Esophagus muscularis mucosa (tissue), 4 donors: ENCODE results near the gene ALDH3A2. TPM values are rescaled to one million over a fixed set of nuclear protein-coding genes. Genes with fewer than 3 reads are reported as not detected.

ENCODE experiments used
- DNase-seq: peaks from one replicate; pipeline ENCODE4 v3.0.0-alpha.2; 2017; ENCODE audit errors: extremely low spot score
- H3K27ac ChIP-seq, 4 donors: fragments of 200-600 bp; sonication (generic); replicated peaks in 1 of 4; 1 replicate in 3 of 4; 2 replicates in 1 of 4; pipeline ENCODE4 v1.5.1; 2016 to 2019; ENCODE audit warnings: mild to moderate bottlenecking in 1 of 4
- H3K27me3 ChIP-seq, 4 donors: fragments of 200-600 bp; sonication (generic); one replicate each; pipeline versions ENCODE4 v1.5.1 to v1.6.0; 2016 to 2019
- H3K36me3 ChIP-seq, 4 donors: fragments of 200-600 bp; sonication (generic); one replicate each; pipeline ENCODE4 v1.5.1; 2016 to 2019
- H3K4me1 ChIP-seq, 4 donors: fragments of 200-600 bp; sonication (generic); one replicate each; pipeline ENCODE4 v1.5.1; 2016 to 2019
- H3K4me3 ChIP-seq, 4 donors: fragments of 200-600 bp; sonication (generic); 1 replicate in 2 of 4; 2 replicates in 2 of 4; pipeline ENCODE4 v1.5.1; 2016 to 2019; ENCODE audit warnings: mild to moderate bottlenecking in 4 of 4, moderate library complexity in 1 of 4
- H3K9me3 ChIP-seq, 4 donors: fragments of 200-600 bp; sonication (generic); 1 replicate in 3 of 4; 2 replicates in 1 of 4; pipeline ENCODE4 v1.5.1; 2016 to 2019
- EP300 ChIP-seq: sonication (generic); formaldehyde crosslinking; IDR thresholded peaks from one replicate; pipeline ENCODE4 v1.6.1; 2017; ENCODE audit warnings: antibody characterized with exemption
- POLR2A ChIP-seq: fragments of 450-650 bp; IDR thresholded peaks from one replicate; pipeline ENCODE4 v1.6.1; 2017; ENCODE audit warnings: antibody characterized with exemption, moderate library complexity, mild to moderate bottlenecking, low read depth
- POLR2AphosphoS5 ChIP-seq, 2 donors: sonication (generic); formaldehyde crosslinking; IDR thresholded peaks; one replicate each; pipeline ENCODE4 v1.6.1; 2017; ENCODE audit warnings: antibody characterized with exemption in 2 of 2
- WGBS: methylation state at CpG from one replicate; pipeline ENCODE4 v1.1.5; 2018; 5-methylcytosine and 5-hydroxymethylcytosine counted together
- intact Hi-C: fragments of 100-400 bp; cut with DNase I; formaldehyde crosslinking; loops from one replicate; pipeline ENCODE4 v1.15.1; 2023
- total RNA-seq, 4 donors: library from RNA; depleted of rRNA; stranded (reverse); fragments of >200 nt; gene quantifications; one replicate each; pipeline versions ENCODE4 v1.1.0 to v1.2.1, GENCODE V29; 2016
- TF ChIP-seq, protein P1 (sequence below), 3 experiments: fragments of 200-600 bp in 2 of 3; fragments of 450-650 bp in 1 of 3; sonication (generic) in 2 of 3; IDR thresholded peaks; one replicate each; pipeline ENCODE4 v1.5.1; 2017 to 2019; ENCODE audit warnings: antibody characterized with exemption in 3 of 3, mild to moderate bottlenecking in 2 of 3, moderate library complexity in 1 of 3

The ALDH3A2 gene
- total RNA-seq: 100 to 1,000 TPM; 104 to 182 (median 115) TPM

DNA sequence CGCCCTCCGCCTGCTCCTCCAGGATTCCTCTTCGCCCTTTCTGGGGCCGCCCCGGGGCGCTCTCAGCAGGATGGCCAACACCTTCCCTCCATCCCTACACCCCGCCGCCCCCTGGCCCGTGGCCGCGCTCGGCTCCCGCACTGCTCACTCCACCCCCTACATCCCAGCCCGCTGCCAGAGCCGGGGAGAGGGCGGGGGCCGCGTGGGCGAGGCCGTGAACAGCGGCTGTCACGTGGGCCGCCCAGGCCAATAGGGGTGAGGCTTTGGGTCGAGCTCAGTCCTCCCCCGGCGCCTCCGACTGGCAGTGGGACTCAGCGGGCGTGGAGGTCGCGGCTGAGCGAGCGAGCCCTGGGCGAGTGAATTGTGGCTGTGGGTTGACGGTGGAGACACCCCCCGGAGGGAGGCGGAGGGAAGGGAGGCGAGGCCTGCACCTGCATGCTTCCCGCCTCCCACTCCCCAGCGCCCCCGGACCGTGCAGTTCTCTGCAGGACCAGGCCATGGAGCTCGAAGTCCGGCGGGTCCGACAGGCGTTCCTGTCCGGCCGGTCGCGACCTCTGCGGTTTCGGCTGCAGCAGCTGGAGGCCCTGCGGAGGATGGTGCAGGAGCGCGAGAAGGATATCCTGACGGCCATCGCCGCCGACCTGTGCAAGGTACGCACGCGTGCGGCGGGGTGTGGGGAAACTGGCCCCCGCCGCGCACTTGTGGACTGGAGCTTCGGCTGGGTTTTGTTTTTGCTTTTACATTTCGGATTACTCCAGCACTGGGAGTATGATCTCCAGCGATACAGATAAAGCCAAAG lies at the start of gene ALDH3A2:
Gene ALDH3A2, plus strand, starts transcription at position 277 of the 799 bp plus-strand sequence. Its CDS starts 221 bp downstream, at position 498.
- peaks cover 35 to 74% (median 69%) of the 10 kb centered on the region in 4 donors for H3K4me1 ChIP-seq
- no peaks in the 10 kb centered on the region for H3K9me3 ChIP-seq
- peak within 1 kb of the TSS; percentile 96 to 98 (median 98) for H3K27ac ChIP-seq
- peak within 1 kb of the TSS; percentile 73 to 91 (median 78) for H3K4me3 ChIP-seq
- intact Hi-C loops: loop anchor here (5.0 to 10.0 kb wide), 5 partner anchors 64 to 271 kb away; partner anchors contain the start of gene MAPK7
- DNase-seq: peak; percentile 99
- WGBS: 1% methylated on average over 34 of the region's 71 CpGs
- H3K36me3 ChIP-seq: peaks cover 4 to 12% (median 8%) of the 10 kb centered on the region in 4 donors
- no peaks in the 10 kb centered on the region for H3K27me3 ChIP-seq
- TF ChIP-seq, protein P1, sequence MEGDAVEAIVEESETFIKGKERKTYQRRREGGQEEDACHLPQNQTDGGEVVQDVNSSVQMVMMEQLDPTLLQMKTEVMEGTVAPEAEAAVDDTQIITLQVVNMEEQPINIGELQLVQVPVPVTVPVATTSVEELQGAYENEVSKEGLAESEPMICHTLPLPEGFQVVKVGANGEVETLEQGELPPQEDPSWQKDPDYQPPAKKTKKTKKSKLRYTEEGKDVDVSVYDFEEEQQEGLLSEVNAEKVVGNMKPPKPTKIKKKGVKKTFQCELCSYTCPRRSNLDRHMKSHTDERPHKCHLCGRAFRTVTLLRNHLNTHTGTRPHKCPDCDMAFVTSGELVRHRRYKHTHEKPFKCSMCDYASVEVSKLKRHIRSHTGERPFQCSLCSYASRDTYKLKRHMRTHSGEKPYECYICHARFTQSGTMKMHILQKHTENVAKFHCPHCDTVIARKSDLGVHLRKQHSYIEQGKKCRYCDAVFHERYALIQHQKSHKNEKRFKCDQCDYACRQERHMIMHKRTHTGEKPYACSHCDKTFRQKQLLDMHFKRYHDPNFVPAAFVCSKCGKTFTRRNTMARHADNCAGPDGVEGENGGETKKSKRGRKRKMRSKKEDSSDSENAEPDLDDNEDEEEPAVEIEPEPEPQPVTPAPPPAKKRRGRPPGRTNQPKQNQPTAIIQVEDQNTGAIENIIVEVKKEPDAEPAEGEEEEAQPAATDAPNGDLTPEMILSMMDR (IDR thresholded peaks at IDR 0.05): peak in 2 of 3 experiments; percentile 24 to 39
- no peak for TF ChIP-seq EP300
- peak; percentile 87 for TF ChIP-seq POLR2A
- peak; percentile 93 to 98 for TF ChIP-seq POLR2AphosphoS5 (IDR thresholded peaks at IDR 0.05)

DNA sequence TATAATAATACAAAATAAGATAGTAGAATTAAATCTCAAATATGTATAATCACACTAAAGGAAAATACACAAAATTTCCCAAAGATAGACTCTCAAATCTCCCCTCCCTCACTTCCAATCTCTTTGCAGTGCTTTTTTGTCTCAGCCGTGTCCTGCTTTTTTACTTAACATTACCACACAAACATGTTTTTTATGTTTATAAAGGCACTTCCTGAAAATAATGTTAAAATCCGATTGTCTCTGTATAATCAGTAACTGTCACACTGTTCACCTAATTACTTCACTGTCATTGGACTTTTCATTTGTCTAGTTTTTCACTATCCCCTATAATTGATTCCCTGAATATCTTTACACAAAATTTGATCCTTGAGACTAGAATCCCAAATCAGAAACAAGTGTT lies 38.2 kb upstream of the ALDH3A2 start:
- no peaks in the 10 kb centered on the region for H3K36me3 ChIP-seq
- no peaks in the 10 kb centered on the region for H3K27me3 ChIP-seq
- WGBS: 54% methylated on average over 2 of the region's 2 CpGs
- intact Hi-C loops: no loop called here
- no peak overlapping the region for H3K4me3 ChIP-seq
- no peak for DNase-seq
- no peak for TF ChIP-seq POLR2A
- no peak for TF ChIP-seq EP300
- no peak for TF ChIP-seq POLR2AphosphoS5 (IDR thresholded peaks at IDR 0.05)
- TF ChIP-seq, protein P1 (IDR thresholded peaks at IDR 0.05): no peak
- H3K4me1 ChIP-seq: peaks cover 0 to 6% (median 3%) of the 10 kb centered on the region in 4 donors
- no peaks in the 10 kb centered on the region for H3K9me3 ChIP-seq
- no peak overlapping the region for H3K27ac ChIP-seq

DNA sequence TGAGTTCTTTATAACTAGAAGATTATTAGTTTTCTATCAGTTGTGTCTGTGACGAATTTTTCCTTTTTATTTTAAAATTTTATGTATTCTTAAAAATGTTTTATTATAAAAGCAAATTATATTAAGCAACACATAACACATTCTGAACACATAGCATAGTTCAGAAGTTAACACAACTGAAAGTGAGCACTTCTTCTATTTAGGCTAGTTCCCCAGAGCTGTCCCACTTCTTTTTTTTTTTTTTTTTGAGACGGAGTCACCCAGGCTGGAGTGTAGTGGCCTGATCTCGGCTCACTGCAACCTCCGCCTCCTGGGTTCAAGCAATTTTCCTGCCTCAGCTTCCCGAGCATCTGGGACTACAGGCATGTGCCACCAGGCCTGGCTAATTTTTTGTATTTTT lies 37.7 kb upstream of the ALDH3A2 start:
- peaks cover 0 to 6% (median 3%) of the 10 kb centered on the region in 4 donors for H3K4me1 ChIP-seq
- no peak for DNase-seq
- H3K36me3 ChIP-seq: no peaks in the 10 kb centered on the region
- no peaks in the 10 kb centered on the region for H3K9me3 ChIP-seq
- 67% methylated on average over 5 of the region's 5 CpGs for WGBS
- H3K27ac ChIP-seq: no peak overlapping the region
- no peaks in the 10 kb centered on the region for H3K27me3 ChIP-seq
- intact Hi-C loops: no loop called here
- no peak overlapping the region for H3K4me3 ChIP-seq
- TF ChIP-seq POLR2AphosphoS5 (IDR thresholded peaks at IDR 0.05) (no peak), POLR2A (no peak)

DNA sequence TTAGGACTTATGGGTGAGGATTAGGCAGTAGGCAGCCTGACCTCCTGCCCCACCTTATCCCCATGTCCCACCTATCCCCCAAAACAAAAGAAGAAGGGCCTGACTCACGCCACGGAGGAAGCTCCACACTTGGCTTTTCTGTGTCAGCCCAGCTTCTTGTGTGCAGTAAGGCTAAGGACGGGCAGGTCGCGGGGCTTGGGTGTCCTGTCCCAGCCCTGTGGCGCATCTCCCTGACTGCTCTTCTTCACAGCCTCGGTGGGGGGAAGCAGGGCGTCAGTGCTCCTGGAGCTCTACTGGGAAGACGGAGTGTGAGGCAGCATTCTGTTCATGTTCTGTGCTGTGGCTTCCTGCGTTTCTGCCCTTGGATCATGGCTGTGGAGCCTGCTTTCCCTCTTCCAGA lies 34.6 kb upstream of the ALDH3A2 start:
- Histone ChIP-seq H3K4me3 (no peak overlapping the region), H3K27me3 (no peaks in the 10 kb centered on the region), H3K36me3 (no peaks in the 10 kb centered on the region), H3K27ac (no peak overlapping the region), H3K4me1 (peaks cover 0 to 6% (median 3%) of the 10 kb centered on the region in 4 donors), H3K9me3 (peaks cover 0 to 16% (median 11%) of the 10 kb centered on the region in 4 donors)
- intact Hi-C loops: no loop called here
- DNase-seq: no peak
- no peak for TF ChIP-seq POLR2A
- TF ChIP-seq, protein P1 (IDR thresholded peaks at IDR 0.05): no peak
- 86% methylated on average over 10 of the region's 10 CpGs for WGBS

DNA sequence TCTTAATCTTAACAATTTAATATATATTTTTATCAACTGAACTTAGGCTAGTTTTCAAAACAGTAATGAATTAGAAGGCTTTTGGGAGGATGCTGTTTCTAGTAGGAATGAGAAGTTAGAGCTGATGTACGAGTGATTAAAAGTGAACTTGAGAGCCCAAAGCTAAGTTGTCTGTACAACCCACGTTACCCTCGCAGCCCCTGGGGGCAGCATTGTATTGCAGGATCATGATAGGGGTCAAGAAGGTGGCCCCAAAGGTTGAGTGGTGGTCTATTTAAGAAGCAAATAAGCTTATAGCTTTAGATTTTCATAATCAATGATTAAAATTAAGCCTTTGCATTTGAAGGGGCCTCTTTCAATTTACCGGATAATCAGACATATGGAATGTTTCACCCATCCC lies 33.7 kb upstream of the ALDH3A2 start:
- intact Hi-C loops: no loop called here
- 92% methylated on average over 4 of the region's 4 CpGs for WGBS
- Histone ChIP-seq H3K27me3 (no peaks in the 10 kb centered on the region), H3K36me3 (no peaks in the 10 kb centered on the region), H3K4me1 (peaks cover 0 to 6% (median 3%) of the 10 kb centered on the region in 4 donors), H3K9me3 (peaks cover 0 to 25% (median 20%) of the 10 kb centered on the region in 4 donors), H3K27ac (no peak overlapping the region), H3K4me3 (no peak overlapping the region)
- no peak for DNase-seq
- no peak for TF ChIP-seq POLR2A
- TF ChIP-seq POLR2AphosphoS5 (IDR thresholded peaks at IDR 0.05): no peak
- TF ChIP-seq, protein P1 (IDR thresholded peaks at IDR 0.05): no peak
- TF ChIP-seq EP300: no peak
